Vagina (tissue), 2 donors: ENCODE measurements around the gene CFAP46.

Source experiments
- POLR2A ChIP-seq, 2 donors: fragments of 450-650 bp; IDR thresholded peaks; one replicate each; pipeline ENCODE4 v1.6.1; 2017; ENCODE audit warnings: antibody characterized with exemption in 2 of 2, mild to moderate bottlenecking in 2 of 2, moderate library complexity in 2 of 2
- POLR2AphosphoS5 ChIP-seq, 2 donors: sonication (generic); formaldehyde crosslinking; IDR thresholded peaks; one replicate each; pipeline ENCODE4 v1.9.0; 2017; ENCODE audit warnings: antibody characterized with exemption in 2 of 2, mild to moderate bottlenecking in 2 of 2, low read depth in 1 of 2; ENCODE audit not compliant: insufficient read depth in 1 of 2

DNA sequence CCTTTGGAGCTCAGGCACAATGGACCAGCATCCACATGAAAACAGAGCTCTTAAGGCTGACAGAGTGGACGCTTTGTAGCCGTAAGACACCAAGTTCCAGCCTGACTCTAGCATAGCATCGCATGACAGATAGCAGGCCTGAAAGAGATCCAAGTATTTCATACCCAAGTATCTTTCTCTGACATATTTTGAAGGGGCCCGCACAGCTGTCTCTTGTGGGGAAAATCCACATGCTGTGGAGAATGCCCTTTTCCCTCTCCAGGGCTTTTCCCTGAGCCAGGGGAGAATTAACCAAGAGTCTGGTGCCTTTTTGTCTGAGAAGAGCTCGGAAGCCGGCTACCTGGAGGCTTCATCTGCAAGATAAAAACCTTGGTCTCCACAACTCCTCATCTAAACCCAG lies 51.0 kb downstream of the CFAP46 start:
- TF ChIP-seq POLR2AphosphoS5 (IDR thresholded peaks at IDR 0.05; ENCODE audit: insufficient read depth in 1 of 2, low read depth in 1 of 2) (no peak), POLR2A (IDR thresholded peaks at IDR 0.05) (no peak)
